GM19397 (cell line): ENCODE results near the gene ALDH3A1.
"Not testable (repeated sequence)": the region's sequence is repeated elsewhere in the genome, so short reads cannot be mapped to it uniquely, and the experiment has no call there.

Experiments
- ATAC-seq: cut with Tn5 transposase; IDR thresholded peaks from one replicate; pipeline ENCODE4 v1.9.1; 2021; ENCODE audit warnings: mild to moderate bottlenecking, moderate library complexity; ENCODE audit not compliant: unreplicated experiment

Gene ALDH3A1

GRCh38 chr17:19747829-19748806 is at the start of gene ALDH3A1:
TSS of gene ALDH3A1 (minus strand) at chr17:19748298. CDS start at chr17:19745129, 3,169 bp downstream.
- ATAC-seq = no peak

- ATAC-seq = no peak
These were observed 48.4 kb upstream of the ALDH3A1 start for GRCh38 chr17:19796457-19796856.

GRCh38 chr17:19791918-19792550 is 43.9 kb upstream of the ALDH3A1 start:
- no peak for ATAC-seq

- no peak for ATAC-seq
These were observed 39.7 kb upstream of the ALDH3A1 start for GRCh38 chr17:19787733-19788357.

GRCh38 chr17:19785854-19786253 is 37.8 kb upstream of the ALDH3A1 start:
- no peak for ATAC-seq

GRCh38 chr17:19781488-19782458 is 33.7 kb upstream of the ALDH3A1 start:
- no peak for ATAC-seq

GRCh38 chr17:19780846-19781245 is 32.7 kb upstream of the ALDH3A1 start:
- ATAC-seq = no peak

GRCh38 chr17:19773534-19773933 is 25.4 kb upstream of the ALDH3A1 start:
- no peak for ATAC-seq

GRCh38 chr17:19771971-19772630 is 24.0 kb upstream of the ALDH3A1 start:
- no peak for ATAC-seq

- ATAC-seq = no peak
These were observed 23.1 kb upstream of the ALDH3A1 start for GRCh38 chr17:19770985-19771735.

GRCh38 chr17:19769946-19770652 is 22.0 kb upstream of the ALDH3A1 start:
- ATAC-seq = no peak

GRCh38 chr17:19768046-19768782 is 20.1 kb upstream of the ALDH3A1 start:
- ATAC-seq = no peak

GRCh38 chr17:19766421-19767270 is 18.5 kb upstream of the ALDH3A1 start:
- no peak for ATAC-seq

- ATAC-seq = no peak
These were observed 17.9 kb upstream of the ALDH3A1 start for GRCh38 chr17:19766016-19766415.

- not testable (repeated sequence) for ATAC-seq
These were observed 15.9 kb upstream of the ALDH3A1 start for GRCh38 chr17:19763991-19764390.

- no peak for ATAC-seq
These were observed 15.3 kb upstream of the ALDH3A1 start for GRCh38 chr17:19763416-19763815.

GRCh38 chr17:19762515-19762961 is 14.4 kb upstream of the ALDH3A1 start:
- no peak for ATAC-seq
